ENCODE measurements around the gene EDN2. TPM values are rescaled to one million over a fixed set of nuclear protein-coding genes. Genes with fewer than 3 reads are reported as not detected.

Gene EDN2
- total RNA-seq, 1 experiment from 2014 or later = not detected

GRCh38 chr1:41508290-41508689 lies 23.8 kb upstream of the EDN2 start:
- intact Hi-C loops (cut with micrococcal nuclease; ENCODE audit: unreplicated experiment) = no loop called here
- Histone ChIP-seq H3K36me3 (ENCODE audit: insufficient read depth, low read length, poor library complexity, severe bottlenecking) (no peaks in the 10 kb centered on the region), H3K27ac (ENCODE audit: low read depth, low read length, poor library complexity, severe bottlenecking) (no peak overlapping the region), H3K4me3 (ENCODE audit: low read depth, low read length, poor library complexity, severe bottlenecking) (no peak overlapping the region), H3K27me3 (replicated peaks; ENCODE audit: insufficient read depth, low read depth, low read length, poor library complexity) (no peaks in the 10 kb centered on the region), H3K4me1 (ENCODE audit: insufficient read depth, low read length, poor library complexity, severe bottlenecking) (peaks cover 12% of the 10 kb centered on the region), H3K9me3 (ENCODE audit: low read depth, low read length, poor library complexity, severe bottlenecking) (no peaks in the 10 kb centered on the region)
- ChIA-PET CTCF (no interaction called here), POLR2A (ENCODE audit: low non-redundant PET) (no interaction called here)
- BruUV-seq (replicated peaks) = no TSS peak
- no peak for TF ChIP-seq EZH2 (IDR thresholded peaks at IDR 0.05; ENCODE audit: borderline replicate concordance, low read depth, low read length, poor library complexity, severe bottlenecking)
- no peak for TF ChIP-seq CTCF (conservative IDR thresholded peaks at IDR 0.05; ENCODE audit: low read depth, low read length)
- no peak for DNase-seq (ENCODE audit: low spot score)

DNA sequence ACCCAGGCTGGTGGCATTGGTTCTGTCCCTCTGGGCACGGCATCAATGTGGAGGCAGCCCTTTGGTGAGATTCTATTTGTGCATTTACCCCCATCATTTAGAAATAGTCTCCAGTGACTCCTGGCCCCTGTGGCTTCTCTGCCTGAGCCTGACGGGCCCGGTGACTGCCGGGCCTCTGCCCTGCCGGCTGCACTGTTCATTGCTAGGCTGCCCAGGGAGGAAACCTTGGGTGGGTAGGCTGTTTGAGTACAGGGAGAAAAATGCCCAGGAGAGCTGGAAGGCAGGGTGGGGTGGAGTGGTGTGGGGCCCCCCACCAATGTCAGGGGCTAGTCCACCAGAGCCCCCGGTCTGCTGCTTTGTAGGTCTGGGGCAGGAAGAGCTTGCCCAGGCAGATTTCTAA lies 23.4 kb upstream of the EDN2 start:
- no peak for TF ChIP-seq CTCF (conservative IDR thresholded peaks at IDR 0.05; ENCODE audit: low read depth, low read length)
- ChIA-PET CTCF (no interaction called here), POLR2A (ENCODE audit: low non-redundant PET) (no interaction called here)
- Histone ChIP-seq H3K27me3 (replicated peaks; ENCODE audit: insufficient read depth, low read depth, low read length, poor library complexity) (no peaks in the 10 kb centered on the region), H3K4me3 (ENCODE audit: low read depth, low read length, poor library complexity, severe bottlenecking) (no peak overlapping the region), H3K27ac (ENCODE audit: low read depth, low read length, poor library complexity, severe bottlenecking) (no peak overlapping the region), H3K4me1 (ENCODE audit: insufficient read depth, low read length, poor library complexity, severe bottlenecking) (peaks cover 16% of the 10 kb centered on the region), H3K36me3 (ENCODE audit: insufficient read depth, low read length, poor library complexity, severe bottlenecking) (no peaks in the 10 kb centered on the region), H3K9me3 (ENCODE audit: low read depth, low read length, poor library complexity, severe bottlenecking) (no peaks in the 10 kb centered on the region)
- no TSS peak for BruUV-seq (replicated peaks)
- intact Hi-C loops (cut with micrococcal nuclease; ENCODE audit: unreplicated experiment) = no loop called here
- no peak for DNase-seq (ENCODE audit: low spot score)

DNA sequence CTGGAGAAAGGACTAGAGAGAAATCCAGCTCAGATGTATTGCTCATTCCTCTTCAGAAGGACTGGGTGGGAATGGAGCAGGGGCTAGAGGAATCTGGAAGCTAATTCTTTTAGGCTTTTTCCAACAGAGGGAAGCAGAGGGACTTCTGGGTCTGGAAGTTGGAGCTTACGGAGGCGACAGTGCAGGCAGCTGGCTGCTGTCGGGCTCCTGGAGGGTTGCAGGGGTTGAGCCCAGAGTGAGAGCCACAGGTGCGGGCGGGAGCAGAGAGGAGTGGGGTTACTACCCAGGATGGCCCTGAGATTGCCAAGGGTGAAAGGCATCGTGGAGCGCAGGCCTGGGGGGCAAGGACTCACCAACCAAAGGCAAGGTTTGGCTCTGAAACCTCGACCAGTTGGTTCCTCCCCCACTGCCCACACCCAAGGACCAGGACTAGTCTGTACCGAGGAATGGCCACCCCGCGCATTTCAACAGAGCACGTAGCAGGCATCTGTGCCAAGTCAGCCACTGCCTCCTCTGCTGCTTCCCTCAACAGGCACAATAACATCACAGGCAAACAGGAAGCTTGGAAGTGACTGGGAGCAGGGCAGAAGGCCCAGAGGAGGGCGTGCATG lies 22.7 kb upstream of the EDN2 start:
- H3K4me3 ChIP-seq (ENCODE audit: low read depth, low read length, poor library complexity, severe bottlenecking) = no peak overlapping the region
- POLR2A ChIA-PET (ENCODE audit: low non-redundant PET) = no interaction called here
- no peaks in the 10 kb centered on the region for H3K27me3 ChIP-seq (replicated peaks; ENCODE audit: insufficient read depth, low read depth, low read length, poor library complexity)
- CTCF ChIA-PET = no interaction called here
- BruUV-seq (replicated peaks) = no TSS peak
- TF ChIP-seq EZH2 (IDR thresholded peaks at IDR 0.05; ENCODE audit: borderline replicate concordance, low read depth, low read length, poor library complexity, severe bottlenecking) (no peak), CTCF (conservative IDR thresholded peaks at IDR 0.05; ENCODE audit: low read depth, low read length) (no peak)
- H3K27ac ChIP-seq (ENCODE audit: low read depth, low read length, poor library complexity, severe bottlenecking) = no peak overlapping the region
- DNase-seq (ENCODE audit: low spot score) = no peak
- intact Hi-C loops (cut with micrococcal nuclease; ENCODE audit: unreplicated experiment) = no loop called here
- H3K4me1 ChIP-seq (ENCODE audit: insufficient read depth, low read length, poor library complexity, severe bottlenecking) = peaks cover 17% of the 10 kb centered on the region
- no peaks in the 10 kb centered on the region for H3K36me3 ChIP-seq (ENCODE audit: insufficient read depth, low read length, poor library complexity, severe bottlenecking)
- no peaks in the 10 kb centered on the region for H3K9me3 ChIP-seq (ENCODE audit: low read depth, low read length, poor library complexity, severe bottlenecking)
